HepG2 (cell line): ENCODE results near the gene RYR2. TPM values are rescaled to one million over a fixed set of nuclear protein-coding genes. Genes with fewer than 3 reads are reported as not detected.

Experiments used
- ATAC-seq: fragments of 200-7000 bp; cut with Tn5 transposase; 3 replicates; pipeline ENCODE4 v1.9.1; 2020; ENCODE audit warnings: mild to moderate bottlenecking, moderate library complexity
- BruUV-seq: library from RNA; stranded (reverse); fragments of 400-500 nt; replicated peaks from 2 replicates; lab custom pipeline; 2021; lab: Mats Ljungman, UMichigan
- CTCF ChIA-PET: fragments of 300-600 bp; formaldehyde crosslinking; extraction: SDS; loops from one replicate; lab custom pipeline; 2021; ENCODE audit warnings: low total read pairs, inconsistent platforms, low intra/inter-chr PET ratio; lab: Yijun Ruan, JAX
- POLR2A ChIA-PET: fragments of 350-600 bp; sonication (Branson Sonifier 250); formaldehyde crosslinking; loops from one replicate; lab custom pipeline; 2020; ENCODE audit warnings: antibody characterized with exemption, inconsistent platforms; lab: Yijun Ruan, JAX
- DNase-seq: peaks from one replicate; pipeline ENCODE4 v3.0.0-alpha.2; 2015; ENCODE audit warnings: low spot score
- FAIRE-seq: peaks from 3 replicates; lab custom pipeline; 2011; peaks lifted over from hg19 to GRCh38; lab: Jason Lieb, UNC
- H2AFZ ChIP-seq: one replicate; pipeline ENCODE4 v1.6.1; 2011; ENCODE audit warnings: low read length, inconsistent platforms
- H3K27ac ChIP-seq: fragments of 300-600 bp; 3 replicates; pipeline ENCODE4 v1.8.0; 2011; ENCODE audit warnings: mixed run types, mild to moderate bottlenecking, mixed read lengths, low read length, inconsistent platforms; ENCODE audit not compliant: insufficient read depth; ENCODE audit errors: extremely low read length
- H3K27me3 ChIP-seq, 2 experiments: fragments of 200-600 bp in 1 of 2; 2 replicates in 1 of 2; 3 replicates in 1 of 2; pipeline versions ENCODE4 v1.6.0 to v1.8.0; 2011; ENCODE audit warnings: low read length in 2 of 2, mild to moderate bottlenecking in 2 of 2, moderate library complexity in 2 of 2, inconsistent platforms in 1 of 2; ENCODE audit not compliant: insufficient read depth in 2 of 2, control insufficient read depth in 1 of 2
- H3K36me3 ChIP-seq, 2 experiments: fragments of 200-600 bp in 1 of 2; replicated peaks in 1 of 2; 2 replicates in 1 of 2; 3 replicates in 1 of 2; pipeline versions ENCODE4 v1.5.1 to v1.8.0; 2011; ENCODE audit warnings: low read length in 2 of 2, inconsistent platforms in 1 of 2; ENCODE audit not compliant: insufficient read depth in 2 of 2, control insufficient read depth in 1 of 2
- H3K4me1 ChIP-seq: 2 replicates; pipeline ENCODE4 v1.5.1; 2012; ENCODE audit warnings: low read length, inconsistent platforms; ENCODE audit not compliant: insufficient read depth
- H3K4me2 ChIP-seq: 2 replicates; pipeline ENCODE4 v1.6.0; 2011; ENCODE audit warnings: low read depth, low read length, inconsistent platforms
- H3K4me3 ChIP-seq, 3 experiments: fragments of 200-600 bp in 1 of 3; sonication (generic), shearing (Covaris generic) in 1 of 3; replicated peaks in 1 of 3; 2 replicates each; pipeline ENCODE4 v1.5.1; 2011 to 2016; ENCODE audit warnings: low read length in 3 of 3, inconsistent platforms in 2 of 3, low read depth in 2 of 3, mild to moderate bottlenecking in 2 of 3, control low read depth in 1 of 3, mixed read lengths in 1 of 3; ENCODE audit not compliant: insufficient read depth in 1 of 3
- H3K79me2 ChIP-seq: one replicate; pipeline ENCODE4 v1.6.1; 2011; ENCODE audit warnings: low read length, inconsistent platforms; ENCODE audit not compliant: insufficient read depth
- H3K9ac ChIP-seq: 2 replicates; pipeline ENCODE4 v1.6.0; 2011; ENCODE audit warnings: mild to moderate bottlenecking, low read depth, low read length, inconsistent platforms; ENCODE audit not compliant: insufficient read depth
- H3K9me3 ChIP-seq: 2 replicates; pipeline ENCODE4 v1.5.1; 2012; ENCODE audit warnings: mild to moderate bottlenecking, low read length
- H4K20me1 ChIP-seq: 2 replicates; pipeline ENCODE4 v1.6.0; 2011; ENCODE audit warnings: inconsistent platforms, mild to moderate bottlenecking, low read length, moderate library complexity; ENCODE audit not compliant: insufficient read depth
- CTCF ChIP-seq: sonication (generic); formaldehyde crosslinking; IDR thresholded peaks from 2 replicates; pipeline ENCODE4 v1.5.0; 2020; ENCODE audit warnings: mild to moderate bottlenecking, missing genetic modification reagents, moderate library complexity
- SMC3 ChIP-seq: IDR thresholded peaks from 2 replicates; pipeline ENCODE4 v1.6.1; 2011; ENCODE audit warnings: low read length, improper control_type of control experiment
- STAG1 ChIP-seq: sonication (generic); formaldehyde crosslinking; IDR thresholded peaks from 2 replicates; pipeline ENCODE4 v1.4.0; 2020; ENCODE audit warnings: missing genetic modification reagents
- ZNF7 ChIP-seq: IDR thresholded peaks from 2 replicates; pipeline ENCODE4 v1.6.1; 2016; ENCODE audit warnings: missing biosample characterization, missing genetic modification reagents
- WGBS: methylation state at CpG from one replicate; pipeline ENCODE4 v1.1.6; 2017; ENCODE audit warnings: low lambda C conversion rate; 5-methylcytosine and 5-hydroxymethylcytosine counted together
- in situ Hi-C: cut with HindIII; loops from 2 replicates; pipeline ENCODE4 v1.10.0; 2017; ENCODE audit warnings: low pct_unique_long_range_greater_than_20kb; ENCODE audit not compliant: extremely low pct_ligation_motif_present
- intact Hi-C: fragments of 100-400 bp; cut with micrococcal nuclease; formaldehyde crosslinking; loops from one replicate; pipeline ENCODE4 v1.10.0; 2022; ENCODE audit not compliant: unreplicated experiment
- polyA plus RNA-seq, 8 experiments: library from polyadenylated mRNA; depleted of rRNA in 3 of 8; stranded (reverse) in 7 of 8; unstranded in 1 of 8; fragments of >200 nt; fragmentation: Illumina TruSeq in 4 of 8; extraction: Trizol in 4 of 8; gene quantifications; 2 replicates each; pipeline versions ENCODE4 v1.2.1 to v1.2.3, GENCODE V29; 2011 to 2016; ENCODE audit warnings: low read depth in 4 of 8, missing spikeins in 1 of 8, mixed read lengths in 1 of 8; ENCODE audit not compliant: insufficient read depth in 1 of 8
- total RNA-seq, 5 experiments: library from RNA; depleted of rRNA; stranded (reverse); fragments of >200 nt; fragmentation: Illumina TruSeq; extraction: Trizol; gene quantifications; 2 replicates each; pipeline ENCODE4 v1.2.3, GENCODE V29; 2016; ENCODE audit warnings: low read depth in 1 of 5

Gene RYR2
- total and polyA plus RNA-seq, 2 of the 13 experiments (the other 11 are each of a cell fraction or from before 2014, with no cell fraction given): not detected

- no peaks in the 10 kb centered on the region for H3K27me3 ChIP-seq
Measured at GRCh38 chr1:237562242-237562823, 520.3 kb downstream of the RYR2 start.

More at GRCh38 chr1:237562242-237562823, 520.3 kb downstream of the RYR2 start:
- Histone ChIP-seq H3K9ac (no peak overlapping the region), H3K4me1 (peaks cover 5% of the 10 kb centered on the region; the same call in 1 of the 2 replicates), H4K20me1 (no peaks in the 10 kb centered on the region), H3K4me2 (no peak overlapping the region), H3K36me3 (no peaks in the 10 kb centered on the region), H3K79me2 (no peaks in the 10 kb centered on the region), H3K27ac (no peak overlapping the region), H2AFZ (no peak overlapping the region), H3K4me3 (no peak overlapping the region), H3K9me3 (no peaks in the 10 kb centered on the region)
- in situ Hi-C loops (loop anchor here (10.0 to 25.0 kb wide), 3 partner anchors 798 to 1450 kb away; partner anchors contain the start of gene HEATR1), intact Hi-C loops (no loop called here)
- peak; percentile 91 for ATAC-seq
- no TSS peak for BruUV-seq
- POLR2A ChIA-PET: interaction anchor here (1.3 kb wide), 1 partner anchor 1458 kb away, joined by 3 read pairs; no protein-coding TSS in a partner anchor
- TF ChIP-seq STAG1 (CRISPR knock-in tag): peak; percentile 56
- TF ChIP-seq ZNF7: no peak
- TF ChIP-seq CTCF (CRISPR knock-in tag): peak; percentile 53
- peak; percentile 17; the same call in 1 of the 2 replicates for TF ChIP-seq SMC3
- CTCF ChIA-PET: interaction anchor here (1.8 kb wide), 1 partner anchor 953 kb away, joined by 9 read pairs; no protein-coding TSS in a partner anchor
- no peak for FAIRE-seq
- 13% methylated on average over 4 of the region's 4 CpGs for WGBS
- DNase-seq: peak; percentile 61
